GM12892 (cell line): ENCODE measurements around the gene TRAF3.

Experiments used
- POLR2A ChIP-seq: IDR thresholded peaks from 2 replicates; pipeline ENCODE4 v1.6.1; 2011; ENCODE audit warnings: low read depth, low read length, control low read depth
- POLR2AphosphoS5 ChIP-seq: IDR thresholded peaks from 2 replicates; pipeline ENCODE4 v1.6.1; 2011; ENCODE audit warnings: low read depth, low read length, control low read depth

DNA sequence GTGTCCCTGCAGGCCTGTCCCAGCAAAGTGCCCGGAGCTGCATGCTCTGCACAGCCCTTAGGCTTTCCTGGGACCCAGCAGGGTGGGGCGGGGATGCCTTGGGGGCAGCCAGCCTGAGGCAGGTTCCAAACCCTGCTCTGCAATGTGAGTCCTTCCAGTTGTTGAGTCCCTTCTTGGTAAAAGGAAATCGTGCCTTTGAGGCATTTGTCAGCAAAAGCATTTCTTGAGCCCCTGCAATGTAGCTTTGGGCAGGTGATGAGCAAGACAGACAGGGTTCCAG is 38.1 kb upstream of the TRAF3 start:
- TF ChIP-seq POLR2A (no peak), POLR2AphosphoS5 (no peak)
